Muscle of arm (tissue), 12 donors: Measurements from ENCODE around the gene CDC27. TPM values are rescaled to one million over a fixed set of nuclear protein-coding genes. Genes with fewer than 3 reads are reported as not detected.
"Not testable (repeated sequence)": the region's sequence is repeated elsewhere in the genome, so short reads cannot be mapped to it uniquely, and the experiment has no call there.

ENCODE experiments used
- DNase-seq: peaks from one replicate; pipeline ENCODE4 v3.0.0-alpha.2; 2013
- polyA plus RNA-seq, 12 donors: library from polyadenylated mRNA; unstranded; fragments of 120-200 nt; gene quantifications; one replicate each; pipeline ENCODE4 v1.2.1, GENCODE V29; 2013; ENCODE audit not compliant: insufficient read length in 12 of 12

Gene CDC27
- polyA plus RNA-seq, 12 donors = 28.8 to 88.6 (median 56.1) TPM; not detected in 1

DNA sequence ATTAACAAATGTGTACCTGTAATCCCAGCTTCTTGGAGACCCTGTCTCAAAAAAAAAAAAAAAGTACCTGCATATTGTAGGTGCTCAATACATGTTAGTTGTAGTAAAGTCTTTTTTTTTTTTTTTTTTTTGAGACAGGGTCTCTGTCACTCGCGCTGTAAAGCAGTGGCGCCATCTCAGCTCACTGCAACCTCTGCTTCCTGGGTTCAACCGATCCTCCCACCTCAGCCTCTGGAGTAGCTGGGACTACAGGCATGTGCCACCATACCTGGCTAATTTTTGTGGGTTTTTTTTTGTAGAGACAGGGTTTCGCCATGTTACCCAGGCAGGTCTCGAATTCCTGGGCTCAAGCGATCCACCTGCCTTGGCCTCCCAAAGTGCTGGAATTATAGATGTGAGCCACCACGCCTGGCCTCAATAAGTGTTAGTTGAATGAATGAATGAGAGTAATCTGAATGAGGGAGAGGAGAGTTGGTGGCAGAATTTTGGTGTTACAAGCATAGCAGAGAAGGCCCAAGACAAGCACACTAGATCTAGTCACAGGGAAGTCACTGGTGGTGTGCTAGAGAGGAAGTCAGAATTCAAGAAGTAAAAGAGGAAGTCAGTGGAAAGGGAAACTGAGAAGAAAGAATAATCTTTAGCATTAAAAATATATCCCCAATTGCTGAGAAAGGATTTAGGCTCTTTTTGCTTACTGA is 10.7 kb upstream of the CDC27 start:
- DNase-seq = no peak

DNA sequence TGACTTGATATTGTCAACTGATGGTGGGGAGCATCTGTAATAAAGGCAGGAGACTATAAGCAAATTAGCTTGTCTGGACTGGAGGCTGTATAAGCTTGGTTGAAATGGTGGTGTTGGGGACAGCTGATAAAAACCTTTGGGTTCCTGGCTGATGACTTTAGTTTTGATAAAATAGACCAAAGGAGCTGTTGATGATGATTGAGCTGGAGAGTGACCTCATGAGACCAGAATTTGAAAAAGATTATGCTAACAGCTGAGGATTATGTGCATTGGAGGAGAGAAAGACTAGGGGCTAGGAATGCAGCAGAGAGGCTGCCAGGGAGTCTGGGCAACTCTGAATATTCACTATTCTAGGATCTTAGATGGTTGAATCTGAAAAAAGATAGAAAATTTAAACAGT is 8.7 kb upstream of the CDC27 start:
- no peak for DNase-seq

DNA sequence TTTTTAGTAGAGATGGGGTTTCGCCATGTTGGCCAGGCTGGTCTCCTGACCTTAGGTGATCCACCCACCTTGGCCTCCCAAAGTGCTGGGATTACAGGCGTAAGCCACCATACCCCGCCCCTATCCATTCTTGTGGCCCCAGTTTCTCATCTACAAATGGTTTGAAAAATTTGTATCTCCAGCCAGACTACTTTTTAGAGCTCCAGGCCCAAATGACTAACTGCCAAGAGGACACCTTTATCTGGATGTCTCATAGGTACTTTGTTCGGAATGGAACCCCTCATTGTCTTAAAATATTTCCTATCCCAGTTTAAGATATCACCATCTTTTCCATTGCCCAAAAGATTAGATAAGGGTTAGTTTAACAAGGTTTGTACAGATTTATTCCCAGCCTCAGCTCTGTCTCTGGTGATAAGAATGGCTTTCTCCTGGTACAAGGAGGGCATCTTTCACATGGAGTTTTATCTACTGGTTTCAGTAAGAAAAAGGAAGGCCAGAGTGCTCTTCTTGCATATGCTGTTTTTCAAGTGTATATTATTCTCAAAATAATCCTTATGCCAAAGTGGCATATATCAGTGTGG is 4.9 kb upstream of the CDC27 start:
- DNase-seq = no peak

DNA sequence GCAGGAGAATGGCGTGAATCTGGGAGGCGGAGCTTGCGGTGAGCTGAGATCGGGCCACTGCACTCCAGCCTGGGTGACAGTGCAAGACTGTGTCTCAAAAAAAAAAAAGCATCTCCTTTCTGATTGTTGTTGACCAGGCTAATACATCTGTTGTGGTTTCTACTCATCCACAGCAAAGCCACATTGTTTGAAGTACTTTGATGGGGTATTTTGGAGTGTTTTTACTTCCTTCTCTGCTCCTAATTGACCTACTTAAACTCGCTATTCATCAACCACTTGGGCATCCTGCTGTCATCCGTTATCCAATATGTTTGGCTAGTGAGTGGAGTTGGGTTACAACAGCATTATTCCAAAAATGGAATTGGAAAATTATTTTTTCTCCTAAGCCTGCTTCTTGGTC is 3.5 kb upstream of the CDC27 start:
- DNase-seq = no peak

DNA sequence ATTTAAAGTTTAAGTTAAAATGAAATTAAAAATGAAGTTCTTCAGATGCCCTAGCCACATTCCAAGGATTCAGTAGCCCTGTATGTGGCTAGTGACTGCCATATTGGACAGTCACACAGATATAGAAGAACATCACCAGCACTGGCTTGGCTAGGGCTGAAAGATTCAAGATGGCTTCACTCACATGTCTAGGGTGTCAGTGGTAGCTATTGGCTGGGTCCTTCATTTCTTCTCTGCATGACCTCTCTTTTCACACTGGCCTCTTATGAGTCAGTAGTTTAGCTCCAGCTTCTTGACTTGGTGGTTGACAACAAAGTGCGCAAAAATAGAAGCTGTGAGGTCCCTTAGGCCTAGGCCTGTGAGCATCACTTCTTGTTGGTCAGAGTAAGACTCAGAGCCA is 1.7 kb upstream of the CDC27 start:
- DNase-seq = no peak

DNA sequence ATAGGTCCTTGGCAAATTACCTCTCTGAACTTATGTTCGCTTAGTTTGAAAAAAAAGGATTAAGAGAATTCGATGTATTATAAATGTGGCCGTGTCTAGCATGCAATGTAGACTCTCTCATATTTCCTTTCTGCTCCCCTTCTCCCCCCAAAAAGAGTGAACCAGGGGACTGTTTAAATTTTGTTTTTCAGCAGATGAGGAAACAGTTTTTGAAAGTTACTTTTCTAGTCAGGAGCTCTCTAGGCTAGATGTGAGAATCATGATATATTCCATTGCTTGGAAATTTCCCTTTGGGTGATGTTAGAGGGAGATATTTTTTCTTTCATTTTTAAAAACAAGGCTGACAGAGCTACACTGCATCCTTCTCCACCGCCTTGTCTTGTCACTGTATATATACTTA is 1.1 kb upstream of the CDC27 start:
- DNase-seq = no peak

DNA sequence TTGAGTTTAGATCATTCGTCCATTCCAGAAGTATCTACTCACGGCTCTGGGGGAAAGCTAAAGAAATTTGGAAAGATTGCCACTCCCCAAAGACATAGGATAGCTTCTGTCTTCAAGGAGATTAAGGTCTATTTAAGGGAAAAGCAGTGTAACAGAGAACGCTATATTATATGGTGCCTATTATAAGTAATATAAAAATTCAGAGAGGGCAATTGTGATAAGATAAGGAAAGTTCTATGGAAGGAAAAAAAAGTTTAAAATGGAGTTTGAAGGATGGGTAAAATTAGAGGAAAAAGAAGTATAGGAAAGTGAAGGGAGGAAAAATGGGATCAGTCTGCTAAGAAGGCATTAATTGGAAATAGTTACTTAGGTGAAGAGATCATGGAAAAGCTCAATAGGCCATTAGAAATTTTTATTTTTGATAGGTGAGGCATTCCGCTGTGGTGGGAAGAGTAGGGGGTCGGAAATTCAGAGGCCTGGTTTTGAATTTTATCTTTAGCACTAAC is 690 bp upstream of the CDC27 start:
- DNase-seq = no peak

DNA sequence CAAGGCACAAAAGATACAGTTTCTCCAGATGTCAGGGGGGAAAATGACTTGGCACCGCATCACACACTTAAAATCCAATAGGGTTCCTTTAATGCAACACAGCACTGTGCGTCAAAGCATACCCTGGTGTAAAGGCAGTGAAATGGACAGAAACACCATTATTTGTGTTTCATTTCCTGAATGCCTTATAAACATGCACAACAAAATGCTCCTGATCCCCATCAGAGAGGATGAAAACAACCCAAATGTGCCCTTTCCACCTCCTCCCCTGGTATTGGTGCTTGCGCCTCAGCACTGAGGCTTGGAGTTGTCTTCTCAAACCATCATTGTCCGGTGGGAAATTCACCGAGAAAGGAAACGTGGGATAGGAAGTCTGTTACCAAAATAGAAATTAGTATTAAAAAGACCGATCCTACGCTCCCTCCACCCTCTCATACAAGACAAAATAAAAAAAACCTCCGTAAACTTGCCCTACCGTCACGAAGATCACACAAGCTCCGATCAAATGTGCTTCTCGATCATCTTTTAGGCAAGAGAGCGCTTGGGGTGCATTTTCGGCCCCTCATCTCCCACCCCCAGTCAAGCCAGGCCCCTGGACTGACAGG is 722 bp downstream of the CDC27 start:
- DNase-seq = no peak

DNA sequence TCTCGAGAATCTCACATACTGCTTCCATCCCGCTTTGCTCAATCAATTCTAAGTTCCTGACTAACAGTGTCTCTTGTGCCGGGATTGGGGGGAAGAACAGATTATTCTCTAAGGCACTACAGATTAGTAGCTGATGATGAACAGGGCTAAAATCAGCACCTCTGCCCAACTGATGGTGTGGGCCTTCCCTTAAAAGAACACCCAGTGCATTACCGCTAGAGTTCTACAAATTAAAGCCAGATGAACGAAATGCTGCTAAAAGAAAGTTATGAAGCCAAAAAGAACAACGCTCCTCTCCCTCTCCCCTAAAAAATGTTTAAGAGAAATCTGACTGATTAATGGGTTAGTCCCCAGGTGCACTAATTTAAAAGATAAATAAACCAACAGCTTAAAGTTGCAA is 4.4 kb downstream of the CDC27 start:
- DNase-seq = no peak

DNA sequence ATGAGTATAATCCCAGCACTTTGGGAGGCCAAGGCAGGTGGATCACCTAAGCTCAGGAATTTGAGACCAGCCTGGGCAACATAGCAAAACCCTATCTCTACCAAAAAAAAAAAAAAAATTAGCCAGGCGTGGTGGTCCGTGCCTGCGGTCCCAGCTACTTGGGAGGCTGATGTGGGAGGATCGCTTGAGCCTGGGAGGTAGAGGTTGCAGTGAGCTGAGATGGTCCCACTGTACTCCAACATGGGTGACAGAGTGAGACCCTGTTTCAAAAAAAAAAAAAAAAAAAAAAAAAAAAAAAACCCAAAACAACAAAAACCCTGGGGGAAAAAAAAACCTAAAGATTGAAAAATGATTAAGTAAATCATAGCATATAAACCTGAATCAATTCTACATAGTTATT is 8.1 kb downstream of the CDC27 start:
- DNase-seq = not testable (repeated sequence)

DNA sequence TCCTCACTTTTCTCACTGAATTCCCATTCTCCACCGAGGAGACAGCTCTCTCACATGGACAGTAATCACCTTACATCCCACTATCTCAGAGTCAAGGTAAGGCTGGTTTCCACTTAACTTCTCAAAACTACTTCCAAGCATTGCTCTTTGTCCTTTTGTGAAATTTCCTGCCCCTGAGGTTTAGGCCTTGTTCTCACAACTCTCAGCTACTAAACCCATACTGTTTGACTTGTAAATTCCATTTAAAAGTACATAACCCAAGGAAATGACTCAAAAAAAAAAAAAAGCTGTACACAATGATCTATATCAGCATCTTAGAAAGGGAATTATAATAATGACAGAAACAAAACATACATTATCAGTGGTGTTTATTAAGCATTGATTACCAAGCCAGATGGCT is 8.8 kb downstream of the CDC27 start:
- no peak for DNase-seq

DNA sequence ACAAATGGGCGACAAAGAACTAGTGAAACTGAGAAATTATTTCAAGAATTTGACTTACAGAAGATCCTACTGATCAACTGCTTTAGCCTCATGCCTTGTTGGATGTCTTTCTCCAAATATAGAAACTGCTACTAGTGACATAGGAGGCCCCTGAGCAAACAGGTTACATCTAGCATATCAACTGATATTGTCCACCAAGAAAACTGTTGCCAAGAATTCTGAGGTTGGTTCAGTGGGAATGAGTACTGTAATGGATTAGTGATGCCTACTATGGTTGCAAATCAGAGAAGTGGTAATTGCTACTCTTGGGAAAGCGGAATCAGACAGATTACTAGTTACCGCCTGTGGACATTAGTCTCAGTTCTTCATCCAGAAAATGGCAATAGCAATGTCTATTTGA is 10.0 kb downstream of the CDC27 start:
- no peak for DNase-seq

DNA sequence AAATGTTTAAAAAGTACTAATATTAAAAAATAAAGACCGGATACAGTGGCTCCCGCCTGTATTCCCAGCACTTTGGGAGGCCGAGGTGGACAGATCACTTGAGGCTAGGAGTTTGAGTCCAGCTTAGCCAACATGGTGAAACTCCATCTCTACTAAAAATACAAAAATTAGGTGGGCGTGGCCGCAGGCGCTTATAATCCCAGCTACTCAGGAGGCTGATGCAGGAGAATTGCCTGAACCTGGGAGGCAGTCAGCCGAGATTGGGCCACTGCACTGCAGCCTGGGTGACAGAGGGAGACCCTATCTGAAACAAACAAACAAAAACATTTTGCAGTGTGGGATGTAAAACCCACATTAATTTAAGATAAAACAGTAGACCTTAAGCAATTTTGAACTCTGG is 11.8 kb downstream of the CDC27 start:
- DNase-seq = no peak

DNA sequence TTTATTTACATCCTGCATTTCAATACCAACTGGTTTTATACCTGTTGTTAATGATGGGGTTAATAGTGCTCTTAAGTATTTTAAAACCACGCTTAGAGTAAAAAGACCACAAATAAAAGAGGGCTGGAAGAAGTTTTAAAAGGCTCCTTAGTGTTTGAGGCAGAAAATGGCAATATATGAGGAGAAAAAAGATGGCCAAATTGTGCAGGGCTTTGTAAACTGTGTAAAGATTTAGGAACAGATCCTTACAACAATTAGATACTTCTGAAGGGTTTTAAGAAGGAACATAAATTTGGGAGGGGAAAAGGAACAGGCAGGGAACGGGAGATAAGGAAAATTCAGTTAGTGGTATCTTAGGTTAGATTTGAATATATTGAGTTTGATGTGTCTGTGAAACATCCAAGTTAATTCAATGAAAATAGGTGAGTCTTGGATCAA is 12.7 kb downstream of the CDC27 start:
- no peak for DNase-seq

DNA sequence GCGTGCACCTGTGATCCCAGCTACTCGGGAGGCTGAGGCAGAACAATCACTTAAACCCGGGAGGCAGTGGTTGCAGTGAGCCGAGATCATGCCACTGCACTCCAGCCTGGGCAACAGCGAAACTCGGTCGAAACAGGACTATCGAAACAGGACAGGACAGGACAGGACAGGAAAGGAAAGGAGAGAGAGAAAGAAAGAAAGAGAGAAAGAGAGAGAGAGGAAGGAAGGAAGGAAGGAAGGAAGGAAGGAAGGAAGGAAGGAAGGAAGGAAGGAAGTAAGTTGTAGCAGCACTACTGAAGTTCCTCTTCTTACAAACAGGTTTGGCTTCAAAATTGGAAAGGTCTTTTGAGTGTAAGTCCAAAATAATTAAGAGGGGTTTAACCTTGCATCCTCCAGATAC is 14.3 kb downstream of the CDC27 start:
- DNase-seq = not testable (repeated sequence)

DNA sequence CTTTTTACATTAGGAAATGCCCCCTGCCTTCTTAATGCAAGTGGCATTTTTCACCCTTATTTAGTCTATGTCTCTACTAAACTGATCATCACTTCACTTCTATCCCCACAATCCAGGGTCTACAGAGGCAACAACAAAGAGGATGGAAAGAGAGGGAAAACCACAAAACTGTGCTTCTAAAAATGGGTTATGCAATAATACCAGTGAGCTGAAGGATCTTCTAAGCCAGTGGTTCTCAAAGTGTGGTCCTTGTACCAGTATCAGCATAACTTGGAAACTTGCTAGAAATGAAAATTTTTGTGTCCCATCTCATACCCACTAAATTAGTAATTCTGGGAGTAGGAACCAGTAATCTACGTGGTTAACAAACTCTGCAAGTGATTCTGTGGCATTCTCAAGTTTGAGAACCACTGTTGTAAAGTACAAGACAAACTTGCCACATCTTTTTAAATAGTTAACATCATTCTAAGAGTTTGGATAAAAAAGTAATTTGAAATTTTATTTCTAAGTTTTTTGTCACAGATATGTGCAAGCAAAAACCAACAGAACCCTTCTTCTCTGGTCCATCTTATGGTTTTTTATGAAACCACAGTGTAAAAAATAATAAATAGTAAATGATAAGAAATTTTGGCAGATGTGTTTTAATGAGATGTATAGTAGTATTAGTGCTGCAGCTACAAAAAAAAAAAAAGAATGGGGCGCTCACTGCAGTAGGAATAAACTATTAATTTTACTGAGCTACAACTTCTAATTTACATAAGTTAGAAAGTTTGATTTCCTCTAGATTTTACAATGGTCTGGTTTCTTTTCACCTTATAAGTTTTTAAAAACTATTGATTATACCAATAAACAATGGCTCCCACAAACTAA is 16.2 kb downstream of the CDC27 start:
- DNase-seq = no peak

DNA sequence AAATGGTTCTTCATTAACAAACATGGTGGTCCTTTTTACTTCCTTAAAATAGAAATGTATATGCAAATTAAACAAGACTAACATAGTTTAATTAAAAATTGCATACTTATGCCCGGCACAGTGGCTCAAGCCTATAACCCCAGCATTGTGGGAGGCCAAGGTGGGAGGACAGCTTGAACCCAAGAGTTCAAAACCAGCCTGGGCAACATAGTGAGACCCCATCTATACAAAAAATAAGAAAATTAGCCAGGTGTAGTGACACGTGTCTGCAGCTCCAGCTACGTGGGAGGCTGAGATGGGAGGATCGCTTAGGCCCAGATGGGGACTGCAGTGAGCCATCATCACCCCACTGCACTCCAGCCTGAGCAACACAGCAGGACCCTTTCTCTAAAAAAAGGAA is 18.4 kb downstream of the CDC27 start:
- no peak for DNase-seq

DNA sequence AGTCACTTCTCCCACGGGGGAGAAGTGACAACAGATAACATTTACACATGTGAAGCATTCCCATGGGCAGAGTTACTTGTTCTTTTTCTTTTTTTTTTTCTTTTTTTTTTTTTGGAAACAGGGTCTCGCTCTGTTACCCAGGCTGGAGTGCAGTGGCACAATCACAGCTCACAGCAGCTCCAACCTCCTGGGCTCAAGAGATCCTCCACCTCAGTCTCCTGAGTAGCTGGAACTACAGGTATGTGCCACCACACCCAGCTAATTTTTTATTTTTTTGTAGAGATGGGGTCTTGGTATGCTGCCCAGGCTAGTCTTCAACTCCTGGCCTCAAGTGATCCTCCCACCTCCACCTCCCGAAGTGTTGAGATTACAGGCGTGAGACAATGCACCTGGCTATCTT is 20.2 kb downstream of the CDC27 start:
- not testable (repeated sequence) for DNase-seq

DNA sequence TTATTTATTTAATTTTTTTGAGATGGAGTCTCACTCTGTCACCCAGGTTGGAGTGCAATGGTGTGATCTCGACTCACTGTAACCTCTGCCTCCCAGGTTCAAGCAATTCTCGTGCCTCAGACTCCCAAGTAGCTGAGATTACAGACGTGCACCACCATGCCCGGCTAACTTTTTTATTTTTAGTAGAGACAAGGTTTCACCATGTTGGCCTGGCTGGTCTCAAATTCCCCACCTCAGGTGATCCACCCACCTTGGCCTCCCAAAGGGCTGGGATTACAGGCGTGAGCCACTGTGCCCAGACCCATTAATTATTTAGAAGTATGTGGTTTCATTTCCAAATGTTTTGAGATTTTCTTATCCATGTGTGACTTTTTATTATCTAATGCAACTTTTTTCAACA is 22.2 kb downstream of the CDC27 start:
- not testable (repeated sequence) for DNase-seq

DNA sequence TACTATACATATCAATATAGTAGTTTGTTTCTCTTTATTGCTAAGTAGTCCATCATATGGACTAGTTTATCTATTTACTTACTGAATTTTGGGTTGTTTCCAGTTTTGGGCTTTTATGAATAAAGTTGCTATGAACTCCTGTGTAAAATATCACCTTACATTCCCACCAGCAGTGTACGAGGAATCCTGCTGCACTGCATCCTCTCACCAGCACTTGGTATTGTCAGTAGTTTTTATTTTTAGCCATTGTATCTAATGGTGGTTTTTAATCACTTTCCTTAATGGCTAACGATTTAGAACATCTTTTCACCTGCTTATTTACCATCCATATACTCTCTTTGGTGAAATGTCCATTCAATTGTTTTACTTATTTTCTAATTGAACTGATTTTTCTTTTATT is 24.0 kb downstream of the CDC27 start:
- DNase-seq = no peak

DNA sequence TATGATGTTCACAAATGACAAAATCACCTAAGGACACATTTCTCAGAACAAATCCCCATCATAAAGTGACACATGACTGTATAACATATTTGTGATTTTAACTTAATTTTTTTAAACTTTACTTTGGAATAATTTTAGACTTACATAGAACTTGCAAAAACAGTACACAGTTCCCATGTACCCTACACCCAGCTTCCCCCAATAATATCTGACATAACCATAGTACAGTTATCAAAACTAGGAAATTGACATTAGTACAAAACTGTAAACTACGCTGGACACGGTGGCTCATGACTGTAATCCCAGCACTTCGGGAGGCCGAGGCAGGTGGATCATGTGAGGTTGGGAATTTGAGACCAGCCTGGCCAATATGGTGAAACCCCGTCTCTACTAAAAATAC is 24.8 kb downstream of the CDC27 start:
- DNase-seq = no peak

DNA sequence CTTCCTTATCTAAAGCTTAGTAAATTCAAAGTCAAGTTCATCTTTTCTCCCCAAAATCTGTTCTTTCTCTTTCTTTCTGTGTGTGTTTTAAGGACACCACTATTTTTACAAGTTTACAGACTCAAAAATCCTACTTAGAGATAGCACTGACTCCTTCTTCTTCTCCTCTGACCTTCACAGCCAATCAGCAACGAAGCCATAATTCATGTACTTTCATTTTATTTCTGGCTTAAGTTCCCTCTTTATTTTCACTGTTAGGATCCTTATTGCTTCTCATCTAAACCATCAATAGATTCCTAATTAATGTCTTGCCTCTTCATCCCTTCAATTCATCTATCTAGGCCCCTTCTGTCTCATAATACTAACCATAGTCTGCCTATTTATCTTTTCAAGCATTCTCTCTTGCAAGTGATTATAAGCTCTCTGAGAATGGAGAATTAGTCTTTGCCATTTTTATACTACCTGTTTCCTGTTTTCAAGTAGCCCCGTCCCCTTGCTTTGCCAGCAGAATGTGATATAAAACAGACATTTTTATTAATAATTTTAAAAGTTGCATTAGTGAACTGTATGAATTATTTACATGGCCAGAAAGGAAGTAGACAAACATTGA is 27.0 kb downstream of the CDC27 start:
- no peak for DNase-seq
